Sigmoid colon (tissue), 7 donors: Measurements from ENCODE around the gene ADGRE2. TPM values are rescaled to one million over a fixed set of nuclear protein-coding genes. Genes with fewer than 3 reads are reported as not detected.
"Not testable (repeated sequence)": the region's sequence is repeated elsewhere in the genome, so short reads cannot be mapped to it uniquely, and the experiment has no call there.

Source experiments
- DNase-seq: peaks from one replicate; pipeline ENCODE4 v3.0.0-alpha.2; 2019
- H3K27ac ChIP-seq, 4 donors: fragments of 200-600 bp; sonication (generic); one replicate each; pipeline ENCODE4 v1.5.1; 2016 to 2019; ENCODE audit warnings: mild to moderate bottlenecking in 1 of 4
- H3K27me3 ChIP-seq, 3 donors: fragments of 200-600 bp; sonication (generic); one replicate each; pipeline ENCODE4 v1.5.1; 2019; ENCODE audit warnings: mild to moderate bottlenecking in 1 of 3
- H3K36me3 ChIP-seq, 4 donors: fragments of 200-600 bp; sonication (generic); one replicate each; pipeline ENCODE4 v1.5.1; 2016 to 2019
- H3K4me1 ChIP-seq, 4 donors: fragments of 200-600 bp; sonication (generic); one replicate each; pipeline ENCODE4 v1.5.1; 2017 to 2019
- H3K4me3 ChIP-seq, 4 donors: fragments of 200-600 bp; sonication (generic); one replicate each; pipeline ENCODE4 v1.5.1; 2017 to 2019; ENCODE audit warnings: mild to moderate bottlenecking in 2 of 4, moderate library complexity in 1 of 4
- H3K9me3 ChIP-seq, 4 donors: fragments of 200-600 bp in 3 of 4; sonication (generic) in 3 of 4; one replicate each; pipeline versions ENCODE4 v1.5.1 to v1.6.1; 2013 to 2019
- CTCF ChIP-seq, 4 experiments: fragments of 450-650 bp in 3 of 4; fragments of 200-600 bp in 1 of 4; IDR thresholded peaks; one replicate each; pipeline ENCODE4 v1.5.1; 2016 to 2019; ENCODE audit warnings: antibody characterized with exemption in 4 of 4, mild to moderate bottlenecking in 3 of 4, moderate library complexity in 2 of 4
- EP300 ChIP-seq, 4 donors: sonication (generic); formaldehyde crosslinking; IDR thresholded peaks; one replicate each; pipeline ENCODE4 v1.6.1; 2017; ENCODE audit warnings: antibody characterized with exemption in 4 of 4
- POLR2A ChIP-seq, 2 donors: fragments of 450-650 bp; IDR thresholded peaks; one replicate each; pipeline ENCODE4 v1.6.1; 2016; ENCODE audit warnings: antibody characterized with exemption in 2 of 2, mild to moderate bottlenecking in 2 of 2, moderate library complexity in 2 of 2
- POLR2AphosphoS5 ChIP-seq, 4 donors: sonication (generic); formaldehyde crosslinking; IDR thresholded peaks; one replicate each; pipeline ENCODE4 v1.6.1; 2017; ENCODE audit warnings: antibody characterized with exemption in 4 of 4
- WGBS, 2 donors: extraction: QIAGEN DNeasy Blood & Tissue Kit; methylation state at CpG; one replicate each; pipeline ENCODE4 v1.1.7; 2013; 5-methylcytosine and 5-hydroxymethylcytosine counted together
- intact Hi-C: fragments of 100-400 bp; cut with DNase I; formaldehyde crosslinking; loops from one replicate; pipeline ENCODE4 v1.15.1; 2023
- polyA plus RNA-seq, 3 donors: library from polyadenylated mRNA; stranded (reverse); fragments of 200-250 nt; gene quantifications; one replicate each; pipeline ENCODE4 v1.2.3, GENCODE V29; 2013
- total RNA-seq, 4 donors: library from RNA; depleted of rRNA; stranded (reverse); fragments of >200 nt; gene quantifications; one replicate each; pipeline ENCODE4 v1.1.0, GENCODE V29; 2016
- donor health status: healthy with polysubstance abuse.
- donor health status: Bipolar disorder and iron deficiency.
- donor health status: healthy.

The ADGRE2 gene
- 1 to 10 TPM in 2 of 4 donors, under 1 TPM in 2; 0.49 to 2.0 (median 1.2) TPM for total RNA-seq
- polyA plus RNA-seq = 1 to 10 TPM; 1.8 to 3.6 (median 2.8) TPM

GRCh38 chr19:14778110-14778845 is at the start of gene ADGRE2:
TSS of gene ADGRE2 (minus strand) at chr19:14778560. CDS start at chr19:14776756, 1,804 bp downstream.
- H3K36me3 ChIP-seq, H3K4me1 ChIP-seq, intact Hi-C loops, DNase-seq, H3K9me3 ChIP-seq, H3K4me3 ChIP-seq, H3K27ac ChIP-seq: not testable (repeated sequence)
- peaks cover 5 to 45% (median 34%) of the 10 kb centered on the region in 3 donors for H3K27me3 ChIP-seq
- WGBS, 2 donors = 55 to 72% methylated on average over 12 of the region's 12 CpGs

- TF ChIP-seq CTCF (IDR thresholded peaks at IDR 0.05) = no peak
- no peak for TF ChIP-seq POLR2A (IDR thresholded peaks at IDR 0.05)
- TF ChIP-seq POLR2AphosphoS5 (IDR thresholded peaks at IDR 0.05) = no peak
- TF ChIP-seq EP300 (IDR thresholded peaks at IDR 0.05) = no peak
- Histone ChIP-seq H3K36me3 (no peaks in the 10 kb centered on the region), H3K4me3 (no peak overlapping the region), H3K4me1 (no peaks in the 10 kb centered on the region), H3K27me3 (peaks cover 0 to 5% (median 0%) of the 10 kb centered on the region in 3 donors), H3K27ac (no peak overlapping the region), H3K9me3 (peaks cover 0 to 3% (median 0%) of the 10 kb centered on the region in 4 donors)
- no peak for DNase-seq
- intact Hi-C loops = no loop called here
- WGBS, 2 donors = 86 to 92% methylated on average over 2 of the region's 2 CpGs
Measured at GRCh38 chr19:14826006-14826405, 47.6 kb upstream of the ADGRE2 start.

- H3K27ac ChIP-seq = no peak overlapping the region
- peaks cover 0 to 5% (median 0%) of the 10 kb centered on the region in 3 donors for H3K27me3 ChIP-seq
- H3K36me3 ChIP-seq = no peaks in the 10 kb centered on the region
- H3K4me3 ChIP-seq = no peak overlapping the region
- peaks cover 0 to 3% (median 0%) of the 10 kb centered on the region in 4 donors for H3K9me3 ChIP-seq
- 60 to 68% methylated on average over 6 of the region's 6 CpGs for WGBS, 2 donors
- DNase-seq = no peak
- intact Hi-C loops = no loop called here
- no peak for TF ChIP-seq POLR2AphosphoS5 (IDR thresholded peaks at IDR 0.05)
- TF ChIP-seq POLR2A (IDR thresholded peaks at IDR 0.05) = no peak
- TF ChIP-seq EP300 (IDR thresholded peaks at IDR 0.05) = no peak
- TF ChIP-seq CTCF (IDR thresholded peaks at IDR 0.05) = no peak
- H3K4me1 ChIP-seq = no peaks in the 10 kb centered on the region
Measured at GRCh38 chr19:14821937-14822336, 43.6 kb upstream of the ADGRE2 start.

- no peaks in the 10 kb centered on the region for H3K27me3 ChIP-seq
- no peak for DNase-seq
- no peaks in the 10 kb centered on the region for H3K36me3 ChIP-seq
- WGBS, 2 donors = 71 to 83% methylated on average over 8 of the region's 8 CpGs
- no peaks in the 10 kb centered on the region for H3K9me3 ChIP-seq
- no peak overlapping the region for H3K27ac ChIP-seq
- TF ChIP-seq CTCF (IDR thresholded peaks at IDR 0.05) (no peak), POLR2AphosphoS5 (IDR thresholded peaks at IDR 0.05) (no peak), EP300 (IDR thresholded peaks at IDR 0.05) (no peak), POLR2A (IDR thresholded peaks at IDR 0.05) (no peak)
- no peaks in the 10 kb centered on the region for H3K4me1 ChIP-seq
- intact Hi-C loops = no loop called here
- H3K4me3 ChIP-seq = no peak overlapping the region
Measured at GRCh38 chr19:14818588-14818987, 40.2 kb upstream of the ADGRE2 start.

GRCh38 chr19:14817052-14817451 is 38.7 kb upstream of the ADGRE2 start:
- Histone ChIP-seq H3K27me3 (no peaks in the 10 kb centered on the region), H3K36me3 (no peaks in the 10 kb centered on the region), H3K9me3 (no peaks in the 10 kb centered on the region), H3K4me1 (no peaks in the 10 kb centered on the region), H3K4me3 (no peak overlapping the region), H3K27ac (no peak overlapping the region)
- TF ChIP-seq CTCF (IDR thresholded peaks at IDR 0.05) (no peak), POLR2A (IDR thresholded peaks at IDR 0.05) (no peak), POLR2AphosphoS5 (IDR thresholded peaks at IDR 0.05) (no peak), EP300 (IDR thresholded peaks at IDR 0.05) (no peak)
- no peak for DNase-seq
- 55 to 67% methylated on average over 3 of the region's 3 CpGs for WGBS, 2 donors
- intact Hi-C loops = no loop called here
